HUDEP-2 (cell line): ENCODE results near the gene ENKUR.
"Not testable (repeated sequence)": the region's sequence is repeated elsewhere in the genome, so short reads cannot be mapped to it uniquely, and the experiment has no call there.

Experiments
- DNase-seq, 76 experiments: peaks; one replicate each; lab custom pipeline; 2025; ENCODE audit not compliant: unreplicated experiment in 76 of 76; lab: John Stamatoyannopoulos, UW

The ENKUR gene

DNA sequence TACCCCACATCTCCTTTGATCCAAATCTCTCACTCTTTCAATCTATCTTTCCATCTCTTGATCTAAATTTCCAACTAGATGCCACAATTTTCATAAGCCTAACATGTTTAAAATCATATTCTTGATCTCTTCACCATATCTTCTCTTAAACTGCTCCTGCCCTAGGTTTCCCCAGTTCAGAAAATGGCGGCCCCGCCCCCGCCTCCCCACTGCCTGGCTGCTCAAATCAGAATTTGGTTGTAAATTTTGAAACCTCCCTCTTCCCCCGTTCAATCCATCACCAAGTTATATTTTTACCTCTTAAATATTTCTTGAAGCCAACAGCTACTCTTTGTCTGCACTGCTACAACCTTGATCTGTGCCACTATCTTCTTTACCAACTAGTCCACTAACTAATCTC lies 36.3 kb downstream of the ENKUR start:
- no peak for DNase-seq

DNA sequence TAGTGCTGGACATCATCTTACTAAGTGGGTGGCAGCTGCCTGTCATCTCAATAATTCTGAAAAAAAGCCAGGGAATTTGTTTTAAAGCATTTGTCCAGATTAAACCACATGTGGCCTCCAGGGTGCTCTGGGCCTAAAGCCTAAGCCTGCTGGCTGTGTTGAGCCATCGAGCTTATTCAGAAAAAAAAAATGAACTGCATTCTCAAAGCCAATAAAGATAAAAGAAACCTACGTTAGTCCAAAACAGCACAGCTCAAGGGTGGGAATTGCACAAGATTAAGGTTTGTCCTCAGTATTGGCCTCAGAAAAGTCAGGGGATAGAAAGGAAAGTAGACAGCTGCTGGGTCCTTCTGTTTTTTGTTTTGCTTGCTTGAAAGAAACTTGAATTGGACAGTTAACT lies 41.0 kb downstream of the ENKUR start:
- DNase-seq, result no peak

GRCh38 chr10:24973163-24973562 lies 42.8 kb downstream of the ENKUR start:
- DNase-seq, result no peak

DNA sequence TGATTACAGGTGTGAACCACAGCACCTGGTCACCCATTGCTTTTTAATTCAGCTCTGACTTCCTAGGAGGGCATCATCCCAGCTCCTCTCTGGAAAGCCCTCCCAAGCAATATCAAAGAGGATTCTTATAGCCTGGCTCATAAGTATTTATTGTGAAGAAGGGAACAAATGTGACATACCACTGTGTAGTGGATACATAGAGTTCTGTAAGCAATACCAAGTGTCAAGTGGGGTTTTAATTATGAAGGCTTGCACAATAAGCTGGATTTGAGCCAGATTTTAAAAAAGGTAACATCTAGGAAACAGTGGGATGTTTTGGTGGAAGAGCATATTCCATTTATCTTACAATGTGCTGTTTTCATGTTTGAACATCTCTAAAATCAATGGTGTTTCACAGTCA lies 44.6 kb downstream of the ENKUR start:
- no peak for DNase-seq

GRCh38 chr10:24969841-24970281 lies 46.1 kb downstream of the ENKUR start:
- no peak for DNase-seq

DNA sequence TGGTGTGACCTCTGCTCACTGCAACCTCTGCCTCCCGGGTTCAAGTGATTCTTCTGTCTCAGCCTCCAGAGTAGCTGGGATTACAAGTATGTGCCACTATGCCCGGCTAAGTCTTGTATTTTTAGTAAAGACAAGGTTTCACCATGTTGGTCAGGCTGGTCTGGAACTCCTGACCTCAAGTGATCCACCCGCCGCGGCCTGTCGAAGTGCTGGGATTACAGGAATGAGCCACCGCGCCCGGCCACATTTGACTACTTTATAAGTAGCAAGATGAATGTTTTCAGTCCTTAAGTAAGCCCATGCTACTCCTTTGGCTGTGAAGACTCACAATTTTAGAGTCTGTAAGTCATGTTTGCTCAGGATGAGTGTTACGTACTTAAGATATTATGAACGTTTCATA lies 47.0 kb downstream of the ENKUR start:
- not testable (repeated sequence) for DNase-seq

DNA sequence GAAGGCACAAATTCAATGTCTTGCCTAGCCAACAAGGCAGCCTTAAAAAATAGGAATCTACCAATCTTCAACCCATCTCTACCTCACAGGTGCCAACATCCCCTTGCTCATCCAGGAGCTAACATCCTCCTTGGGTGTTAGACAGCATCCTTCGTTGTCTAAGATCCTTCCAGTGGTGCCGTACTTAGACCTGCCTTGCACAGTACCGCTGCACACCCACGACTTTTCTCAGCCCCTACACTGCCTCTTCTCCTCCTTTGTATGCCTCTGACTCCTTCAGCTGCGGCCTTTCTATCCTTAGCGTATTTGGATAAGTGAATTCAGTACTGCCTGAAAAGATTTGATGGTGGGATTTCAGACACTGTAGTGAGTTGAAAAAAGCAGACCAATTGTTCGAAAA lies 47.6 kb downstream of the ENKUR start:
- no peak for DNase-seq

DNA sequence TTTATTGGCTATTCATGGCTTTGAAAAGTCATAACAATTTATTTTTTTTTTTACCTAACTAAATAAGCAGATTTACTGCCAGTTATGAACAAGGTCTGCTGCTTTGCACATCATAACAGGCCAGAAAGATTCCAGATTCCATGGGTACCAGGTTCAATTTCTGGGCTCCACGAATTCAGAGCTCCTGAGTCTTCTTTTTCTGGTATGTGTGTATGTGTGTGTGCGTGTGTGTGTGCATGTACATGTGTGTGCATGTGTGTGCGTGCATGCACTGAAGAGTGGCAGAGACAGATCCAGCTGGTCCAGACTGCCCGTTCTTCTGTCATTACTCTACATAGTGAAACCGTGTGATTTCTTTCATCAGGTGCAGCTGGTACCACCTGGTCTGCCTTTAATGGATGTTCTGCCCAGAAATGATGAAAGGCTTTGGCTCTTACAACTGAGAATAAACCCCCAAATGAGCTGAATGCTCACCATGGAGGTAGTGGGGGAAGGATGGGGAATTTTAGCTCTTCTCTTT lies 48.9 kb downstream of the ENKUR start:
- no peak for DNase-seq

DNA sequence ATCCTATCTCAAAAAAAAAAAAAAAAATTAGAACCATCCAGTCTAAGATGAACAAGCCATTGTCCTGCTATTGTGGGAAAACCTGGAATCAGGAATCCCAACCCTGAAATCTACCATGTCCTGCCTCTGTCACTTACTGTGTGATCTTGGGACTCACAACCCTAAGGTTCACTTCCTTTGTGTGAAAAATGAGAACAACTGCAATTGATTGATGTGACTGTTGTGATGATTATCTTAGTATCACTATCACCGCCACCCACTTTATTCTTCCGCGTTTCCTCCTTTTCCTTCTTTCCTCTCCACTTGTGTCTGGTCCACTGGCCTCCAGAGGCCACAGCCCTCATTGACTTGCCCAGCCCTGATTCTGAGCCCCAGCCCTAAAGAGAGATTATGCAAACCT lies 50.9 kb downstream of the ENKUR start:
- no peak for DNase-seq

- no peak for DNase-seq
Measured at GRCh38 chr10:24963521-24964041, 52.4 kb downstream of the ENKUR start.

DNA sequence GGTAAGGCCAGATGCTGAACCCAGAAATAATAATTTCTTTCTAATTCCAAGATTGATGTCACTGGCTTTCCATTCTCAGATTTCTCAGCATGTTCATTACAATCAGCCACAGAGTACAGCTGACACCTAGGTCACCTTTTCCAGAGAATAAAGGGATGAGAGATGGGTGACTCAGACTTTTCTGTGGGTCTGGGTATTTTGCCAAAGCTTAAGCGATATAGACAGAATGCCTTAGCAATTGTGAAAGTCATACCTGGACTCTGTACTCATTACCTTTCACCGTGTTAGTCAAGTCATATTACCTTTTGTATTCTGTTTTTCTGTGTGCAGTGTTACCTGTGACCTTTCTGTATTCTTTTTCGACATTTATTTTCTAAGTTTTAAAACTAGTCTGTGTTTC lies 53.0 kb downstream of the ENKUR start:
- DNase-seq, result no peak

- no peak for DNase-seq
Measured at GRCh38 chr10:24961582-24961981, 54.4 kb downstream of the ENKUR start.

DNA sequence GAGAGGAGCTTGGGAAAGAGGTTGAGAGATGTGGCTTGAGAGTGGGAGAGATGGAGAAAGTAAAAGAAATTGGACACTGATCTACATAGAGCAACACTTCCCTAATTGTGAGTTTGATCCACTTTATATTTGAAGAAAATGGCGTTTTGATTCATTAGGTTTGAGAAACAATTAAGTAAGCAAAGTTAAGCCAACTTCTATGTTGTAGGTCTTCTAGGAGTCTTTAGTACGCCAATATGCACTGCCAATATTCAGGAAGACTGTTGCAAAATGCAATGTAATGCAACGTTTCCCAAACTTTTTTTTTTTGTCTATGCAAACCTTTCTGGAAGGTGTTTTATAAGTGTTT lies 56.6 kb downstream of the ENKUR start:
- DNase-seq, result no peak

GRCh38 chr10:24958721-24959381 lies 57.1 kb downstream of the ENKUR start:
- DNase-seq, result no peak

GRCh38 chr10:24958091-24958720 lies 57.8 kb downstream of the ENKUR start:
- no peak for DNase-seq

DNA sequence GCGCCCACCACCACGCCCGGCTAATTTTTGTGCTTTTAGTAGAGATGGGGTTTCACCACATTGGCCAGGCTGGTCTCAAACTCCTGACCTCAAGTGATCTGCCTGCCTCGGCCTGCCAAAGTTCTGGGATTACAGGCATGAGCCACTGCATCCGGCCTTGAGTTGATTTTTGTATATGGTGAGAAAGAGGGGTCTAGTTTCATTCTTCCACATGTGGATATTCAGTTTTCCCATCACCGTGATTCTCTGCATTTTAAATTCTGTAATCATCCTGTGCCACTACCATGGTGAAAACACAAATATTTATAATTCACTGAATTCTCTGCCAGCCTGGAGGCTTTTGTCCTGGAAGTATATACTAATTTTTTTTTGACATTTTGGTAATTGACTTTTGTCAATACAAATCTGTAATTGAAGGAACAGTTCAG lies 58.3 kb downstream of the ENKUR start:
- not testable (repeated sequence) for DNase-seq

GRCh38 chr10:24953675-24954074 lies 62.3 kb downstream of the ENKUR start:
- no peak for DNase-seq

DNA sequence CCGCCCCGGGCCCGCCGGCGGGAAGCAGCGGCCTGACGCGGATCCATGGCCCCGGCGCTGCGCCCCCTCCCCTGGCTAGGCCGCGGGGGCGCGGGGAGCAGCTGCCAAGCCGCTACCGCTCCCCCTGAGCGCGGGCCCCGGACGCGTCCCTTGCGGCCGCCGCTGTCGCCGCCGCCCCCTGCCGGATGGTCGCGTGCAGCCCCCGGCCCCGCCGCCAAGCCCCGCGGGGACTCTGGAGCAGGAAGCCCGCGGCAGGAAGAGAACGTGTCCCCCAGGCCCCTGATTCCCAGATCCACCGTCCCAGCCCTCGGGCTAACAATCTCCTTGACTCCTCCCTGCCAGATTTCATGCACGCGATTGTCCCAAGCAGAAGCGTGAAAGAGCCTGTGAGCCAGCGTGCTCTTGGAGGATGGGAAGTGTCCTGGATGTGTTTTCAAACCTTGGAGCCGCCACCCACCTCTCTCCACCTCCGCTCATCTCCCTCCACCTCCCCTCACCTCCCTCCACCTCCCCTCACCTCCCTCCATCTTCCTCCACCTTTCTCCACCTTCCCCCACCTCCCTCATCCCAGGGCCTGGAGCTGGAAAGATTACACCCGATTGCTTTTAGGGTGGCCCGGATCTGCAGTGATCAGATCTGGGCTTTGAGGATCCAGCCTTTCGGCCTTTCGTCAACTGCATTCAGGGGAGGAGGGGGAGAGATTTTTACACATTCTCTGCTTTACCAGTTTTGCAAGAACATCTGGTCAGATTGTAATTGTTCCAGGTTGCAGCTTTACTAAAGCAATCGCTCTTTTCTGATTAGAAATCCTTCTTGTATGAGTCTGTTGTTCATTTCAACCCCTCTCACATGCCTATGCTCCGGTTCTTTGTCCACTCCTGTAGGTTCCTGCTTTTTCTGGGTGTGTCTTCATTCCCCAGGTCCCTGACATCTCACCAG lies 63.0 kb downstream of the ENKUR start:
- no peak for DNase-seq

- peak in 1 of 76 experiments; percentile 1 for DNase-seq
Measured at GRCh38 chr10:24952143-24952706, 63.7 kb downstream of the ENKUR start, which contains the start of gene PRTFDC1. TSS of gene PRTFDC1 (minus strand) at chr10:24952606. CDS start at chr10:24952575, 31 bp downstream.
